H9 (cell line): ENCODE data around the gene INPP5A. TPM values are rescaled to one million over a fixed set of nuclear protein-coding genes. Genes with fewer than 3 reads are reported as not detected.

Source experiments
- DNase-seq: peaks from one replicate; pipeline ENCODE4 v3.0.0-alpha.2; 2017
- H2AFZ ChIP-seq: one replicate; pipeline ENCODE4 v1.6.1; 2013; ENCODE audit warnings: mild to moderate bottlenecking, low read length, control low read depth, moderate library complexity
- H2AK5ac ChIP-seq: 2 replicates; pipeline ENCODE4 v1.6.1; 2013; ENCODE audit warnings: low read length, control low read depth, mixed read lengths; ENCODE audit not compliant: insufficient read length
- H2BK120ac ChIP-seq: one replicate; pipeline ENCODE4 v1.6.1; 2013; ENCODE audit warnings: low read depth, mild to moderate bottlenecking, low read length, control low read depth, inconsistent platforms; ENCODE audit not compliant: poor library complexity, severe bottlenecking
- H2BK12ac ChIP-seq: 2 replicates; pipeline ENCODE4 v1.6.1; 2013; ENCODE audit warnings: low read length, control low read depth, mixed read lengths, low read depth; ENCODE audit not compliant: insufficient read length
- H2BK15ac ChIP-seq: 2 replicates; pipeline ENCODE4 v1.6.1; 2013; ENCODE audit warnings: low read depth, low read length, control low read depth
- H2BK20ac ChIP-seq: one replicate; pipeline ENCODE4 v1.6.1; 2013; ENCODE audit warnings: low read depth, mild to moderate bottlenecking, low read length, control low read depth, inconsistent platforms; ENCODE audit not compliant: poor library complexity, severe bottlenecking
- H2BK5ac ChIP-seq: 2 replicates; pipeline ENCODE4 v1.6.1; 2013; ENCODE audit warnings: low read length, control low read depth, mixed read lengths; ENCODE audit not compliant: insufficient read length
- H3K14ac ChIP-seq: 2 replicates; pipeline ENCODE4 v1.6.1; 2013; ENCODE audit warnings: low read length, control low read depth; ENCODE audit not compliant: insufficient read depth
- H3K18ac ChIP-seq: 2 replicates; pipeline ENCODE4 v1.6.1; 2013; ENCODE audit warnings: low read depth, mild to moderate bottlenecking, mixed read lengths, low read length, control low read depth; ENCODE audit not compliant: insufficient read length
- H3K23ac ChIP-seq: 2 replicates; pipeline ENCODE4 v1.6.1; 2013; ENCODE audit warnings: low read length, control low read depth, mixed read lengths, low read depth; ENCODE audit not compliant: insufficient read length
- H3K23me2 ChIP-seq: 2 replicates; pipeline ENCODE4 v1.6.1; 2013; ENCODE audit warnings: low read depth, mild to moderate bottlenecking, mixed read lengths, low read length, control low read depth; ENCODE audit not compliant: insufficient read length, poor library complexity, severe bottlenecking
- H3K27ac ChIP-seq: 2 replicates; pipeline ENCODE4 v1.5.1; 2013; ENCODE audit warnings: low read length, control low read depth, mixed read lengths, low read depth; ENCODE audit not compliant: insufficient read length
- H3K27me3 ChIP-seq: 2 replicates; pipeline ENCODE4 v1.6.1; 2013; ENCODE audit warnings: low read length, control low read depth, inconsistent platforms; ENCODE audit not compliant: insufficient read depth
- H3K4ac ChIP-seq: 2 replicates; pipeline ENCODE4 v1.6.1; 2013; ENCODE audit warnings: low read depth, mild to moderate bottlenecking, control low read depth, inconsistent platforms, low read length, moderate library complexity
- H3K4me1 ChIP-seq: 2 replicates; pipeline ENCODE4 v1.6.1; 2013; ENCODE audit warnings: low read length, control low read depth, inconsistent platforms; ENCODE audit not compliant: insufficient read depth
- H3K4me2 ChIP-seq: 2 replicates; pipeline ENCODE4 v1.6.1; 2013; ENCODE audit warnings: low read length, control low read depth, mixed read lengths; ENCODE audit not compliant: insufficient read length, insufficient read depth
- H3K56ac ChIP-seq: 2 replicates; pipeline ENCODE4 v1.6.1; 2013; ENCODE audit warnings: low read depth, mild to moderate bottlenecking, mixed read lengths, low read length, control low read depth; ENCODE audit not compliant: insufficient read length
- H3K79me1 ChIP-seq: 2 replicates; pipeline ENCODE4 v1.6.1; 2013; ENCODE audit warnings: low read depth, mild to moderate bottlenecking, moderate library complexity, low read length, control low read depth, inconsistent platforms; ENCODE audit not compliant: insufficient read depth, poor library complexity, severe bottlenecking
- H3K79me2 ChIP-seq: 2 replicates; pipeline ENCODE4 v1.6.1; 2013; ENCODE audit warnings: low read length, control low read depth, inconsistent platforms; ENCODE audit not compliant: insufficient read depth
- H3K9ac ChIP-seq: 2 replicates; pipeline ENCODE4 v1.6.1; 2013; ENCODE audit warnings: low read length, control low read depth, mixed read lengths; ENCODE audit not compliant: insufficient read length; ENCODE audit errors: extremely low read depth
- H3K9me3 ChIP-seq: one replicate; pipeline ENCODE4 v1.6.1; 2013; ENCODE audit warnings: low read depth, low read length, inconsistent platforms; ENCODE audit not compliant: control insufficient read depth
- H3T11ph ChIP-seq: one replicate; pipeline ENCODE4 v1.6.1; 2013; ENCODE audit warnings: mild to moderate bottlenecking, low read length, control low read depth, inconsistent platforms
- H4K20me1 ChIP-seq: one replicate; pipeline ENCODE4 v1.6.1; 2013; ENCODE audit not compliant: control insufficient read depth, insufficient read length, insufficient read depth
- H4K5ac ChIP-seq: 2 replicates; pipeline ENCODE4 v1.6.1; 2013; ENCODE audit warnings: low read depth, mild to moderate bottlenecking, mixed read lengths, low read length, control low read depth; ENCODE audit not compliant: insufficient read length
- H4K8ac ChIP-seq: replicated peaks from 2 replicates; pipeline ENCODE4 v1.6.1; 2013; ENCODE audit warnings: low read length, control low read depth, mixed read lengths, low read depth; ENCODE audit not compliant: insufficient read length
- H4K91ac ChIP-seq: 2 replicates; pipeline ENCODE4 v1.6.1; 2013; ENCODE audit warnings: low read depth, mild to moderate bottlenecking, moderate library complexity, mixed read lengths, low read length, control low read depth; ENCODE audit not compliant: insufficient read length
- H3K27ac Mint-ChIP-seq, 3 experiments: 2 replicates in 2 of 3; 3 replicates in 1 of 3; pipeline ENCODE4 v1.8.0; 2020 to 2021; ENCODE audit warnings: mixed read lengths in 3 of 3, mild to moderate bottlenecking in 1 of 3, moderate library complexity in 1 of 3
- H3K27me3 Mint-ChIP-seq: 2 replicates; pipeline ENCODE4 v1.8.0; 2021; ENCODE audit warnings: low read depth, mild to moderate bottlenecking, moderate library complexity, mixed read lengths
- H3K36me3 Mint-ChIP-seq, 3 experiments: 2 replicates in 2 of 3; 3 replicates in 1 of 3; pipeline ENCODE4 v1.8.0; 2020 to 2021; ENCODE audit warnings: low read depth in 3 of 3, mixed read lengths in 3 of 3; ENCODE audit not compliant: insufficient read depth in 1 of 3
- H3K4me1 Mint-ChIP-seq, 2 experiments: 2 replicates each; pipeline ENCODE4 v1.8.0; 2020; ENCODE audit warnings: mixed read lengths in 2 of 2
- H3K4me3 Mint-ChIP-seq, 2 experiments: 2 replicates in 1 of 2; 3 replicates in 1 of 2; pipeline ENCODE4 v1.8.0; 2020 to 2021; ENCODE audit warnings: mild to moderate bottlenecking in 2 of 2, mixed read lengths in 2 of 2, moderate library complexity in 1 of 2
- H3K9me3 Mint-ChIP-seq, 2 experiments: 2 replicates in 1 of 2; 3 replicates in 1 of 2; pipeline ENCODE4 v1.8.0; 2020; ENCODE audit warnings: mild to moderate bottlenecking in 2 of 2, mixed read lengths in 2 of 2, moderate library complexity in 1 of 2
- CTCF ChIP-seq: fragments of 200-600 bp; sonication (generic); conservative IDR thresholded peaks from 3 replicates; pipeline ENCODE4 v1.8.0; 2021; ENCODE audit warnings: antibody characterized with exemption, mild to moderate bottlenecking
- WGBS: extraction: QIAGEN DNeasy Blood & Tissue Kit; methylation state at CpG from one replicate; pipeline ENCODE4 v1.1.7; 2013; ENCODE audit warnings: missing lambda C conversion rate, low lambda C conversion rate, mixed read lengths; ENCODE audit not compliant: insufficient read length; ENCODE audit errors: extremely low coverage; 5-methylcytosine and 5-hydroxymethylcytosine counted together
- total RNA-seq: library from RNA; stranded (reverse); gene quantifications from 2 replicates; pipeline ENCODE4 v1.2.1, GENCODE V29; 2021

Gene INPP5A
- total RNA-seq, 1 experiment from 2014 or later = 17.7 TPM

- no peaks in the 10 kb centered on the region for H3K27me3 ChIP-seq
- H3K27ac ChIP-seq = no peak overlapping the region
- no peak overlapping the region for H4K8ac ChIP-seq
- no peak overlapping the region for H2AFZ ChIP-seq
- H3K4me1 ChIP-seq = no peaks in the 10 kb centered on the region
- no peak overlapping the region; the same call in 1 of the 2 replicates for H3K14ac ChIP-seq
- no peaks in the 10 kb centered on the region for H3K27me3 Mint-ChIP-seq
- no peak overlapping the region for H2BK15ac ChIP-seq
- no peaks in the 10 kb centered on the region for H3K79me2 ChIP-seq
- H3K4me3 Mint-ChIP-seq = no peak overlapping the region
- no peaks in the 10 kb centered on the region for H3K79me1 ChIP-seq
- H3K9ac ChIP-seq = no peak overlapping the region
- H4K5ac ChIP-seq = no peak overlapping the region
- H3K9me3 Mint-ChIP-seq = no peaks in the 10 kb centered on the region
- WGBS = no CpG with 5 or more reads among the region's 20 CpGs
- no peaks in the 10 kb centered on the region for H3K23me2 ChIP-seq
- no peak for TF ChIP-seq CTCF
- no peak overlapping the region for H3K4ac ChIP-seq
- no peak overlapping the region for H2BK120ac ChIP-seq
- H3K36me3 Mint-ChIP-seq = no peaks in the 10 kb centered on the region
- no peaks in the 10 kb centered on the region for H3K9me3 ChIP-seq
- no peak overlapping the region for H2BK20ac ChIP-seq
- no peak overlapping the region for H2BK5ac ChIP-seq
- no peak overlapping the region for H3K56ac ChIP-seq
- H3K4me1 Mint-ChIP-seq = peaks cover 10 to 13% of the 10 kb centered on the region in 2 experiments
- H2AK5ac ChIP-seq = no peak overlapping the region
- no peak overlapping the region for H3K18ac ChIP-seq
- no peak overlapping the region for H3K27ac Mint-ChIP-seq
- H4K20me1 ChIP-seq = no peaks in the 10 kb centered on the region
- no peak overlapping the region for H2BK12ac ChIP-seq
- no peak for DNase-seq
- H4K91ac ChIP-seq = no peak overlapping the region
- no peak overlapping the region for H3T11ph ChIP-seq
- H3K4me2 ChIP-seq = no peak overlapping the region
- no peak overlapping the region for H3K23ac ChIP-seq
These were observed 194.9 kb downstream of the INPP5A start for GRCh38 chr10:132732518-132732917.
